DMS153 treated with DMSO at 0.1 percent for 48 hours (cell line): ENCODE results near the gene FAM200A.
"Not testable (repeated sequence)": the region's sequence is repeated elsewhere in the genome, so short reads cannot be mapped to it uniquely, and the experiment has no call there.

Source experiments
- DNase-seq: peaks from one replicate; lab custom pipeline; 2025; ENCODE audit not compliant: unreplicated experiment; lab: John Stamatoyannopoulos, UW

Gene FAM200A

GRCh38 chr7:99559175-99559915 is 7.4 kb upstream of the FAM200A start:
- DNase-seq: no peak

- peak; percentile 79 for DNase-seq
Observed at GRCh38 chr7:99558306-99559174, 6.6 kb upstream of the FAM200A start, which contains the start of gene ZNF655. Gene ZNF655, plus strand, starts transcription at chr7:99558642. Its CDS starts 1,918 bp downstream, at chr7:99560560.

GRCh38 chr7:99557940-99558305 is 6.0 kb upstream of the FAM200A start:
- DNase-seq: no peak

GRCh38 chr7:99557196-99557607 is 5.3 kb upstream of the FAM200A start:
- DNase-seq: no peak

GRCh38 chr7:99554939-99555338 is 3.0 kb upstream of the FAM200A start:
- DNase-seq: no peak

- DNase-seq: no peak
Observed at GRCh38 chr7:99553039-99553438, 1.1 kb upstream of the FAM200A start.

- DNase-seq: no peak
Observed at GRCh38 chr7:99551334-99551733, 580 bp downstream of the FAM200A start.

- DNase-seq: not testable (repeated sequence)
Observed at GRCh38 chr7:99549545-99549944, 2.4 kb downstream of the FAM200A start.

- DNase-seq: not testable (repeated sequence)
Observed at GRCh38 chr7:99545308-99545707, 6.6 kb downstream of the FAM200A start.

- no peak for DNase-seq
Observed at GRCh38 chr7:99543916-99544315, 8.0 kb downstream of the FAM200A start.

GRCh38 chr7:99543081-99543671 is 8.7 kb downstream of the FAM200A start:
- no peak for DNase-seq

- DNase-seq: no peak
Observed at GRCh38 chr7:99541212-99541611, 10.7 kb downstream of the FAM200A start.

GRCh38 chr7:99540542-99540941 is 11.4 kb downstream of the FAM200A start:
- no peak for DNase-seq

- no peak for DNase-seq
Observed at GRCh38 chr7:99539213-99539811, 12.6 kb downstream of the FAM200A start.

GRCh38 chr7:99535667-99536066 is 16.2 kb downstream of the FAM200A start:
- DNase-seq: no peak

- DNase-seq: no peak
Observed at GRCh38 chr7:99531354-99531765, 20.6 kb downstream of the FAM200A start.

- no peak for DNase-seq
Observed at GRCh38 chr7:99525713-99526440, 26.0 kb downstream of the FAM200A start.

- no peak for DNase-seq
Observed at GRCh38 chr7:99521399-99521798, 30.5 kb downstream of the FAM200A start.

- DNase-seq: no peak
Observed at GRCh38 chr7:99514050-99514449, 37.9 kb downstream of the FAM200A start.

GRCh38 chr7:99505324-99505662 is 46.6 kb downstream of the FAM200A start:
- DNase-seq: no peak
